GM21786 (cell line): ENCODE data around the gene MYL12A.
A peak's percentile ranks its signal among the peaks of the same experiment; 100 is the strongest.

Experiments used
- ATAC-seq: cut with Tn5 transposase; IDR thresholded peaks from one replicate; pipeline ENCODE4 v1.9.1; 2021; ENCODE audit not compliant: unreplicated experiment

MYL12A gene

DNA sequence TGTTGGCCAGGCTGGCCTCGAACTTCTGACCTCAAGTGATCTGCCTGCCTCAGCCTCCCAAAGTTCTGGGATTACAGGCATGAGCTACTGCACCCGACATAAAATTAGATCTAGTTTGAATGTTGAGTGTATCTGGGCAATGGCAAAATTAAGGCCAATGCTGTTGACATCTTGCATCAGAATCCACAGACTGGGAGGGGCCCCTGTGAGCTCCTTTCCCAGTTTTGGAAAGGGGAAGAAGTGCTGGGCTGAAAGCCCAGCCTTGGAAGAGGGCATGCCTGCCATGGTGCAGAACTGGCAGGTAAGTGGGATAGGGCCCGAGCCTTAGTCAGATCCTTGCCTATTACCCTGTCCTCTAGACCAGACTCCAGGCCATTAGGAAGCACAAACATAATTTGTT lies 23.4 kb upstream of the MYL12A start:
- ATAC-seq, result no peak

DNA sequence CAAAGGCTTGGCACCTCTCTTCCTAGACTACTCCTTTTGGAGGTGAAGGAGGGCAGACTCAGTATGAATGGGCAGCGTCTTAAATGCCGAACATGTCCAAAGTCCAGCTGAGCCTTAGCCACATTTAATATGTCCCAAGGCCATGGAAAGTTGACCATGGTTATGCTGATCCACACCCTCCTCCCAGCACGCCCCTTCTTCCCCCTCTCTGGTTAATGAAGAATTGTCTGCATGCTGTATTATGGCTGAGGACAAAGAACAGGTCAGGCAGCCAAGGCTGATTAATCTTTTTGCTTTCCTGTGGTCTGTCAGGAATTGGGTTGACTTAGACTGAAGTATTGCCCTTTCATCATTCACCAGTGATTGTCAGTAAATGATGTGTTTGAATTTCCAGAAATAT lies 22.0 kb upstream of the MYL12A start:
- no peak for ATAC-seq

DNA sequence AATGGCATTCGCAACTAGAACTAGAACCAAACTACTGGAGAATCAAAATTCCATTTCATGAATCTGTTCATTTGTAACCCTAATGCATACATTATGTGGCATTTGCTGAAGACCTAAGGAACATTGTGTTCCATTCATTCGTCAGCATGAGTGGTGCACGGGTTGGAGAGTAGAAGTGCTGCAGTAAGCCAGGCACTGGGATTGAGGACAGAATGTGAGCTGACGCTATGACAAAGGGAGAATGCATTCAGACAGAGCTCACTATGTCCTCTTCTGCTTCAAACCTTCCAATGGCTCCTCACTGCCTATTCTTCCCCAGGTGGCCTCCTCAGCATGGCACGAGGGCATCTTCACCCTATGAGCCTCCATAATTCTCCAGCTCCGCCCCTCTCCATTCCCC lies 21.6 kb upstream of the MYL12A start:
- ATAC-seq, result no peak

DNA sequence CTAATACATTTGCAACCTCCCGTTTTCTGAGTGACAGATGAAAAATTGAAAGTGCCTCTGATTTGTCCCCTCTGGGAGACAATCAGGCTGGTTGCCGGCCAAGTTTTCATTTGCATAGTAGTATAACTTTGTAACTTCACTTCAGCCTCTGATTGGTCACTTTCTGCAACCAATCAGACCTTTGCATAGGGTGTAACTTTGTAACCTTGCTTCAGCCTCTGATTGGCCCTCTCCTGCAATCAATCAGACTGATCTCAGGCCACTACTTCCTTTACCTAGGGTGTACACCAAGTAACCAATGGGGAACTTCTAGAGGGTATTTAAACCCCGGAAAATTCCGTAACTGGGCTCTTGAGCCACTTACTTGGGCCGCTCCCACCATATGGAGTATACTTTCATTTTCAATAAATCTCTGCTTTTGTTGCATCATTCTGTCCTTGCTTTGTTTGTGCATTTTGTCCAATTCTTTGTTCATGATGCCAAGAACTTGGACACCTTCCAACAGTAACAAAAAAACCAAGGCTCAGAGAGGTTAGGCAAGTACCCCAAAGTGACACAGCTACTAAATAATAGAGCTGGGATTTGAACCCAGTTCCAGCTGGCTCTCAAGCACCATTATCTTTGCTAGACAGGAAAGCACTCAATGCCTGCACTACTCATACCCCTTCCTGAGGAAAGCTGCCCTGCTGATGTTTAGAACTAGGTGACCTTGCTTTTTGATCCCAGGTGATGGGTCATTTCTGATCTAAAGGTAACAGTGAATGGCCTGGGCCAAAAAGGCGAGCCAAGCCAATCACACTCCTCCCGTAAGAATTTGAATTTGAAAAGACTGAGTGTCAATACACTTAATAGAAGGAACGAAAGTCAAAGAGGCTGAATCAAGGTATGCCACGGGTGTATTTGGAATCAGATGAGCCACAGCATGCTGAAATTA lies 16.9 kb upstream of the MYL12A start:
- no peak for ATAC-seq

DNA sequence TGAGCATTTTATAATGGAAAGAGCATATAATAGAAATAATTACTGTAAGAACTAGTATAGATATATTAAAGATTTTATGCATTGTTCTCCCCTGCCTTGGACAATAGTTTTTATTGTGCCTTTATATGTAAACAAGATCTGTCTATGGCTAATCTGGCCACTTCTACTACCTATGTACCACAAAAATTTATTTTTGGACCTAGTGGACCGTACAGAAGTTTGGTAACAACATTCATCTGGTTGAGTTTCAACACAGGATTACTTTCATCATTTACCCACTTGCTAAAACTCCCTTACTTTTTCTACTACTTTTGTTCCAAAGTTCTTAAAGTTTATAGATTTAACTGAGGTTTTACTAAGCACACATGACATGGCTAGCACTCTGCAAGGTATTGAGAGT lies 14.6 kb upstream of the MYL12A start:
- ATAC-seq, result no peak

DNA sequence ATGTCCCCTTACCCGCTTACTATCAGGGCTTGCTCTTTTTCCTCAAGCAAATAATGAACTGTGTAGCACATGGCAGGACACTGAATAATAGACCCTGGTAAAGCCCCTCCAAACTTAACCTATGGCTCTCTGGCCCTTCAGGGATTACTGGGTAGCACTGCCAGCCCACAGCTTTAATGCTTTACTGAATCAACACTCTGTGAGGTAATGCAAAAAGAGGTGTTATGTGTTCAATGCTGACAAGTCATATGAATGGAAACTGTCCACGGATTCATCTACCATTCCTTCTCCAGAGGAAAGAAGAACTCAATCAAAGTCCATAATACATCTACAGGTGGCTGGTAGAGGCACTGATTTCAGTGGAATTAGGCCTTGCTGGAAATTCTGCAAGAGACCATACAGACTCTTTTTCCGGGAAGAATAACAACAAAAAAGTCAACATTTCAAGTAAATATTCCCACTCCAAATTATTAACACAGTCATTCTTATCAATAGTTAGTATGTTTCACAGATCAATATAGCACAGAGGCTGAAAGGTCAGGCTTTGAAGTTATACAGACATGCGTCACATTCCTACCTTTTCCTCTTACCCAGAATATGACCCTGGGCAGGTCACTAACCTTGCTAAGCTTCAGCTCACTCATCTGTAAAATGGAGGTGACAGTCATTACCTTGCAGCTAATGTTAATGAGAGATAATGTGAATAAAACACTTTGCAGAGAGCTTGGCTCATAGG lies 14.0 kb upstream of the MYL12A start:
- no peak for ATAC-seq

DNA sequence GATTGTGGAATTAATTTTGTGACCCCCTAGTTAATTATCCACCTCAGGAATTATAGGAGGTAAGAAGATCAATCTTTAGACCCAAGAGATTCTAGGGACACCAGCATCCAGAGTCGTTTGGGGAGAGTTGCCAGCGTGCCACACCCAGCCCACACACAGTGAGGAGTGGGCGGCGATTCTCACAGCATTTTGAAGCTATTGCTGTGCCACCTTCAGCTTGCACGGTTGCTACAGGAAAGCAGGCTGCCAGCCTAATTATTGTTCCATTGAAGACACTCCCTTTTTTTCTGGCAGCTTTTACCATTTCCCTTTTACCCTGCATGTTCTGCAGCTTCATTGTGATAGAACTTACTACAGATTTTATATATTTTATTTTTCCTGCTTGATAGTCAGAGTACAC lies 13.1 kb upstream of the MYL12A start:
- no peak for ATAC-seq

DNA sequence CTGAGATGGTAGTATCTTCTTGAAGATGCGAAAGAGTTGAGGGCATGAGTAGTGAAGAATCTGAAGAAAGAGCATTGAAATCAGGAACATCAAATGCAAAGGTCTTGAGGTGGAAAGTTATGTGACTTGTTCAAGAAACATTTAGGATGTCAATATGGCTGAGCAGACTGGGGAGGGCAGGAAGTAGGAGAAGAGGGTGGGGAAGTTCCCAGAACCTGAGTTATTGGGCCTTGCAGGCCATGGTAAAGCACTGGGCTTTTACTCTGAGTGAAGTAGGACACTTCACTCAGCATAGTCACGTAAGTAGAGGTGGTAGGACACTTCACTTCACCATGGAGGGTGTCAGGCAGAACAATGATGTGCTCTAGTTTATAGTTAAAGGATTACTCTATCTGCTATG lies 11.8 kb upstream of the MYL12A start:
- no peak for ATAC-seq

DNA sequence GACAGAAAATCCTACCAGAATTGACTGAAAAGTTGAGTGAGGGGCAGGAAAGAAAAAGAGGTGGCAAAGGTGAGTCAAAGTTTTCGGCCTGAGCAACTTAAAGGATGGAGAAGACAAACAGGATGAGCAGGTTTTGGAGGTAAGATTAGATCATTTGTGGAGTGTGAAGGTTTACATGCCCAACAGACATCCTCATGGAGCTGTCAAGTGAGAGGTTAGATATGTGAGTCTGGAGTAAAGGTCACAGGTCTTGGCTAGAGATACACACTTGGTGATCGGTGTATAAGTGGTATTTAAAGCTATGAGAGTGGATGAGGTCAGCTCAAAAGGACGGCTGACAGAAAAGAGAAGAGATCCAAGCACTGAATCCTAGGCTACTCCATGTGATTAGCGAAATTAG lies 11.1 kb upstream of the MYL12A start:
- ATAC-seq, result no peak

DNA sequence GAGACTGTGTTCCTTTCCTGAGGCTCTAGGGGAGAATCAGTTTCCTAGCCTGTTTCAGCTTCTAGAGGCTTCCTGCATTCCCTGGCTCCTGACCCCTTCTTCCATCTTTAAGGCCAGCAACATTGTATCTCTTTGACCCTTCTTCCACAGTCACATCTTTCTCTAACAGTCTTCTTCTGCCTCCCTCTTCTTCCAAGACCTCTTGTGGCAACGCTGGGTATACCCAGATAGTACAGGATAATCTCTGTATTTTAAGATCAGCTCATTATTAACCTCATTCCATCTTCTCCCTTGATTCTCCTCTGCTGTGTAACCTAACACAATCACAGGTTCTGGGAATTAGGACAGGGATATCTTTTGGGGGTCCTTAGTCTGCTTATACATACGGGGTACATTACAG lies 8.9 kb upstream of the MYL12A start:
- ATAC-seq, result no peak

DNA sequence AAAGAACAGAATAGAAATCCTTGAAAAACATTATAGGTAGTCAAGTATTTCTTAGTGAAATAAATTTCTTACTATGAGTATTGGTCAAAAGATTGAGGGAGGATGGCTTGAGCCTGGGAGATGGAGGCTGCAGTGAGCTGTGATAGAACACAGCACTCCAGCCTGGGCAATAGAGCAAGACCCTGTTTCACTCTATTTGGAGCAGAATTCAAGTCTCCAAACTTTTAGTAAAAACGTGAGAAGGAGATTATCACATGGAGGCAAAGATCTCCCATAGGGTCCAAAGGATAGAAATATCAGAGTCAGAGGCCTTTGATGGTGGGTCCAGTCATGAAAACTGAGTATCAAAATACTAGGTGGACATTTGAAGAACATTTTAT lies 2.4 kb upstream of the MYL12A start:
- no peak for ATAC-seq

DNA sequence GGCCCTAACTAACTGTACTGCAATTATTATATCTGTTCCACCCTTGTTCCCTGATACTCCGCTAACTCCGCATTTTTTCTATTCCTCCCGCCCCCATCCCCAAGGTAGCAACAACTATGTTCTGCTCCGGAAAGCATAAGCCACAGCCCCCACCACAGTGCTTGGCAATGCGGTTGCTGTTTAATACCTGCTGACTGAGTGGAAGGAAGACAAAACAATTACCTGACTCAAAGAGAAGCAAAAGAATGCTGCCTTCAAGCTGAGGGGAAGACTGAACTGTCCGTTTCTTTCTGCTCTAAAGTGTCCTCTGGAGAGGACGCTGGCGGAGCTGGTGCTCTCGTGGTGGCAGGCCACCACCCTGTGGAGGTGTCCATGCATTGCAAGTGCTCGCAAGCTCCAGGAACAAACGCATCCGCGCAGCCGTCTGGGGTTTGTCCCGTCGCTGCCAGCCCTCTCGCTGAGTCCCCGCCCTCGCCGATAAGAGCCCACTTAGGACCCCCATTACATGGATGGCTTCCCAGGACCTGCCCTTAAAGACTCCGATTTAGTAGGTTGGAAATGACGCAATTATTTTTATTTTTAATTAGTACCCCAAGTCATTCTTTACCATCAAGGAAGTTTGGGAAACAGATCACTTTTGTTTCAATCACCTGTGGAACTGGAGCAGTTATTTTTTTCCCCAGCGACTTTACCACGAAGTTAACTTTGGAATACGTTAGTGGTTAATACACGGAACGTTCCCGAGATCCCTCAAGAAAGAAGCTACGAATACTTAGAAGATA lies 1.6 kb upstream of the MYL12A start:
- ATAC-seq, result peak; percentile 48

DNA sequence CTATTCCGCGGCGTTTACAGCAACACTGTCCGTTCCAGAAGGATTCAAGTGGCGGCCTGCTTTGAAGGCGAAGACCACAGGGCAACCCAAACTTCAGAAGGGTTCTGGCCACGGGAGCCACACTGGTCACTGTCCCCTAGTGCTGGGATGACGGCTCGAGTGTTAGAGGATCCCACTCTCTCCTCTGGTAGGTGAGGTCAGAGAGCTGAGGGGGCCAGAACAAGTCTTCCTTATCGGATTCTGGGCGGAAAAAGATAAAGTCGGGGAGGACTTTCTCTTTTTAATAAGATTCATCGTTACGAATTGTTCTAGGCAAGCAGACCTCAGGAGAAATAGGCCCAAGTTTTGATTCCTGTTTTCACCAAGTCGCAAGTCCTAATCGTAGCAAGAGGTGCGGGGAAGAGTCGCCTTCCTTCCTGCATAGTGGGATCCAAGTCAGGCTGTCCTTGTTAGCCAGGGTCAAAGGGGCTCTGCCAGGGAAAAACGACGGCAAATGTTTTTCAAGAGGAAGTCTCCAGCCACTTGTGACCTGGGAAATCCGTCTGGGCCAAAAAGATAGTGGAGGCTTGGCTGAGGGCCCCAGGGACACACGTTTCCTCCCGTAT lies 864 bp upstream of the MYL12A start:
- no peak for ATAC-seq

DNA sequence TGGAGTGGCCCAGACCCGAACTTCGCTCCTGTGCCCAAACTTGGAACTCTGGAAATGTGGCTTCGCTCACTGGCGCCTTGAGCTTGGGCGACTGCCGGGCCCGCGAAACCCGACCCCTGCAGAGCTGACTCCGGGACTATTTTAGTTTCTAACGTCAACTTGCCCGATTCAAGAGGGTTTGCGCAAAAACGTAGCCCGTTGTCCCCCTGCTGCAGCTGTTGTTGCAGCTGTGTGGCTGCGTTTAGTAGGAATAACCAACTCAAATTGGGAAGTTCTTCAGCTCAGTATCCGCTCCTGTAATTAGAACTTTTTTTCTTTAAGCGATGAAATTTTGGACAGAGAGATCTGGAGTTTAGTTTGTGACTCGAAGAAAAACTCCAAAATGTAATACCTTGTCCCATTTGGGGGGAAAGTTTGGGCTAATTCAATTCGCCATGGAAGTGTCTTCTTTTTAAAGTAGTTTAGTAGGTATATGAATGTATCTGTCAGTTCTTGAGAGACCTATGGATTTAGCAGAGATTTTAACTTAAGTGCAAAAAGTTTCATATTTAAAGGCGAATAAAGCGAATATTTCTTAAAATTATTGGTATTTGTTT lies 559 bp downstream of the MYL12A start:
- ATAC-seq, result no peak

DNA sequence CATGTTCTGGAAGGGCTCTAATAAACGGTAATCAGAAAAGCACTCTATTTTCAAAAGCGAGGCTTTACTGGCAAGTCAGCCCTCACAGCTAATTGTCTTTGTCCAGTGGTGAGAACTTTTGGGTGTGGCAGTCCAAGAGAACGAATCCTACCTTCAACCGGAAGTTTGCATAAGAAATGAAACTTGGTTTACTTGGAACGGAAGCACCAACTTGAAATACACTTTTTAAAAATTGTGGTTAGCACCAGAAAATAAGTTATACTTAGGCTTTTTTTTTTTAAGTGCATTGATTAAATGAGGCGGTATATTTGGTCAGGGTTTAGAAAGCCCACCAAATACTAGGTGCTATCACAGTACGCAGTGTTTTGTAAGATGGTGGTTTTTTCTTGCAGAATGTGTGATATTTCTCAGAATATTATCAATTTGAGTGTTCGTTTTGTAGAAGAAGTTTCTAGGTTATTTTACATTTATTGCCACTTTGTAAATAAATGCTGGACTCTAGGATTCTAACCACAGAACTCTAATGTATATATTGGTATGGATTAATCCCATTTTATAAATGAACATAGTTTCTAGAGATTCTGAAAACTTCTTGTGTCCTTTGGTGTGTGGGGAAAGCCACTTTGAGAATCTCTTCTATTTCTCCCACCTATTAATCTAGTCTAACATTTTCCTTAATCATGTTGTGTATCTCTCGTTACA lies 1.2 kb downstream of the MYL12A start:
- no peak for ATAC-seq

DNA sequence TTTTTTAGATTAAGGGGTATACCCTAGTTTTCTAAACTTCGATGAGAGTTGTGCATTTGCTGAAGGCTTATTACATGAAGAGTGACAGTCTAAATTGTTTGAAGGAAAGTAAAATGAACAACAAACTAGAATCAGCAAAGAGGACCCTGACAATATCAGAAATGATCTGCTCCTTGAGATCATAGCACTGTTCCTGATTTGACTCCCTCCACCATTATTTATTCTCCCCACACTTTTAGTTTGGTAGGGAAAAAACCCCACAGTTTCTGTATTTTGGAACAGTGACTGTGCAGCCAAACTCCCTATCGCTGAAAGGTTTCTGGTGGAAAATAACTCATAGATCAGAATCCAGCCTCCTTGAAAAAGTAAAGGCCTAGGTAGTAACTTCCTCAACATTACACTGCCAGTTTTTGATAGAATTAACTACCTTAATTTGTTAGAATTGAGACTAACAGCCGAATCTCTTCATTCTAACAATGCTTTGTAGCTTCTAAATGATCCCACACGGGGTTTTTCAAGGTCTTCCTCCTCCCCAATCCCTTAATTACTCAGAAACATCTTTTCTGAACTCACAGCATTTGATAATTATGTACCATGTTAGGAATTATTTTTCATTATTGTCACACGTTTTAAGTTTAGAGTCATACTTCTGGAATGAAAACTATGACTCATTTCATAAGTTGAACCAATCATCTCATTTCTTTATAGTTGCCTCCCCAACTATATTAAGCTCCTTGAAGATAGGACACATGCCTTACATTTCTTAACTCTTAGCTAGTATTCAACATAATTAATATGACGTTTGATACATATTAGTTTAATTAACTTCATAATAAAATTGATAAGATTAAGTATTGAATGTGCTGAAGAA lies 2.9 kb downstream of the MYL12A start:
- ATAC-seq, result no peak

DNA sequence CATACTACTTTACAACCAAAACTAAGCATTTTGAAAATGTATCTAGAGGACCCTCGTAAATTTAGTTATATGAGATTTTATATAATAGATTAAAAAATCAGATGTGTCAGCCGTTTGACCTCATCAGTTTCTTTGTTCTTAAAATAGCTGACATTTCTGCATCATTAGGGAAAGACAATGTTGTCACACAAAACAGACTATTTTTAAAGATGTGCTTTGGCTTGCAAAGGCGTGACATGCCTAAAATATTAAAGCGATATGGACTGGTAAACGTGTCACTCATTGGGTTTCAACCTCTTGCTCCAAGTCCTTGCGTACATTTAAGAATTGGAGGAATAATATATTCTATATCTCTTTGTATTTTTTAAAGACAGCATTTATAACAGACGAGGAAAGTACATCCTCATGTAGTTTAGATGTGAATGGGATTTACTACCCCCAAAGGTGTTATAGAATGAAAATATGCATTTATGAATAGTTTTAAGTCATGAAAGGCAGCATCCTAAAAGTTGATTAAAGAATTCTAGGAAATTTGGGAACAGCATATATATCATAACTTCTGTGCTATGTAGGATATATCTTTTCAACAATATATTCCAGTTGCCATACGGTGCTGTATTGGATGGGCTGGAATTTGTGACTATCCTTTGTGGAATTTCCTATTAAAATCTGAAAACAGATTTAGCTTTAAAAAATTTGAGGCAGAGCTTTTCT lies 3.8 kb downstream of the MYL12A start:
- ATAC-seq, result no peak

DNA sequence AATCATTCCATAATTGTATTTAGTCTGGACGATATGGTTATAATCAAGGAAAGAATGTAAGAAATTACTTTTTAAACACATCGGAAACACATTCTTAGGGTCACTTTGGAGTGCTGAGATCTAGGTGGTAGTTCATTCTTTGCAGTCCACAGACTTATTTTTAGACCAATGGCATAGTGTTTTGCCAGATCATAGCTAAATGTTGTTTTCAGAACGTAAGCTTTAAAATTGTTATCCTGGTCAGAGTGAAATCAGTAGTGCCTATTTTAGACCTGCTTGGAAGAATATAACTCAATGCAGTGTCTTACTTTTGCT lies 4.3 kb downstream of the MYL12A start:
- no peak for ATAC-seq

DNA sequence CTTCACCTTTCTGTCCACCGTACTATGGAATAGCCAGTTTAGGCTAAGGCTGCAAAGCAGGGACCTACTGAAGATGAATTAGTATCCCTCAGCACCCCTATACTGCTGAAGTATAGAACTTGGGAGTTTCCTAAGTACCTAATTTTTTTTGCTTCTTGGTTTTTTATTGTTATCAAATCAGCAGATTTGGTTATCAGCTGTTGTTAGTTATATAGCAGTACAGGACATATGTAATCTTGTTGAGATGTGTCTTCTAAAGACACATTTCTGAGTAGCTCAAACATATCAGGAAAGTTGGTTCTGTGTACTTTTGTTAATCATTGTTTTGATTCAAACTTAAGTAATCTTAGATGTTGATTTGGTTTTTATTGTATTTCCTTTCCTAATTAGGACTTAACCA lies 5.2 kb downstream of the MYL12A start:
- no peak for ATAC-seq
